Right forelimb (tissue), 1 donor: ENCODE data around the gene PARD3.

Experiments used
- DNase-seq: peaks from one replicate; pipeline ENCODE4 v3.0.0-alpha.2; 2018

Gene PARD3

DNA sequence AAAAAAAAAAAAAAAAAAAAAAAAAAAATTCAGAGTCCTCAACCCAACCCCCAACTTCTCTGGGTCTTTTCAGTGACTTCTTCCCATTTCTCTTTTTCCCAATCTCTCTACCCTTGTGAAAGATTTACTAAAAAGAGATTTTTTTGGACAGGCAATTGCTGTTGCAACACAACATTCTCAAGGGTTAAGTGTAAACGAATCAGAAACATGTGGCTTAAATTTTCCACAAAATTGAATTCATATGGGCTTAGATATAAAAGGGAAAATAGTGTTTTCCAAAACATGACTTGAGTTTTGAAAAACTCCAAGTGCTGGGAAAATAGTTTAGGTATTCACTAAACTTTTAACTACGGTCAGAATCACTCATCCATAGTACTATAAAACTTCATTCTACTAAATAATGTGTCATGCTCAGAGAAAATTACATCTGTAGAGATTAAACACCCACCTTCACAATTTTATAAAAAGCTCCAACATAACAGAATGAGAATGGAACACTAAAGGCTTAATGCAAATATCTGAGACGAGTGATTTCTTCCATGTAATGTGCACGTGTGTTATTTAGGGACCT, 643.1 kb downstream of the PARD3 start:
- DNase-seq, result no peak

DNA sequence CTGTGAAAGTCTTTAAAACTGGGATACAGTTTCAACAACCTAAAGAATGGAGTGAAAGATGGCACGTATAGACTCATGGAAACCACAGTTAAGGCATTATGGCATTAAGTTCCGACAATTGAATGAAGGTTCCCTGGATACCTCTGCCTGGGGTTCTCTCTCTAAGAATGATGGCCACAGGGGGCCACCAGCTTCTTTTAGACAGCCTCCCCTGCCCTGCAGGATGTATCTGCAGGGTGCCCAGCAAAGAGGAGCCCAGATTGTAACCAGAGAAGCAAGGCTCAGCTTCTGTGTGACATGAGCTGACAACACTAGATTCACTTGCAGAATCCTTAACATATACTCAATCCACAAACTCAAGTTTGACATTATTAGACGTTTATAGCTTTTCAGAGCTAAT, 645.4 kb downstream of the PARD3 start:
- no peak for DNase-seq

DNA sequence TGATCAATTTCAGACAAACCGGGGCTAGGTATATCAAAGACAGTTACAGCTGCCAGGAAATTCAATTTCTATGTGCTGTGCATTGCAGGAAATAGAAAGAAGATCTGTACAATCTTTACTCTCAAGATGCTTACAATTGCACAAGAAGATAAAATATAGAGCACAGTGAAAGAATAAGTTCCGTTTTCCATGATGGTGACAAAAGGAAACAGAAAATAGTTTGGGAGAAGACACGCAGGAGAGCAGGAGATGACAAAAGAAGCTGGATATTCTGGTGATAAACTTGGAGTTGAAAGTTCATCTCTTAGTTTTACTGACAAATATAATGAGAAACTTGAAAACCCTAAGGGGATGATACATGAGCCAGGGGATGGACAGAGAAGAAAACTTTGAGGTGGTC, 646.0 kb downstream of the PARD3 start:
- DNase-seq, result no peak

DNA sequence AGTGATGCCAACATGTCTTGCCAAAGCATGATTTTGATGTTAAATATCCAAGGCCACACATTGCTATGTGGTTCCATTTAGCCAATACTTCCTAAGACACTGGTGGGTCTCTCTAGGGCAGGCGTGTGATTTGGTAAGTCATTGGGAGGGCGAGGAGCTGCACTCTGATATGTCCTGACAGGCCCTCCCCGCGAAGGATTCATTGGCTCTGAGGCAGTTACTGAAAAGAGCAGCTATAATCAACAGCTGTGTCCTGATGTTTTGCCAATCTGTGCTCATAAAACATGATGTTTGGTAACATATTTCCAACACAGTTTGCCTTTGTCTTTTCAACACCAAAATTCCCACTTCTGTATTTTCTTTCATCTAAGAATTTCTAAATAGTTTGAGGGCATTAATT, 646.7 kb downstream of the PARD3 start:
- no peak for DNase-seq

DNA sequence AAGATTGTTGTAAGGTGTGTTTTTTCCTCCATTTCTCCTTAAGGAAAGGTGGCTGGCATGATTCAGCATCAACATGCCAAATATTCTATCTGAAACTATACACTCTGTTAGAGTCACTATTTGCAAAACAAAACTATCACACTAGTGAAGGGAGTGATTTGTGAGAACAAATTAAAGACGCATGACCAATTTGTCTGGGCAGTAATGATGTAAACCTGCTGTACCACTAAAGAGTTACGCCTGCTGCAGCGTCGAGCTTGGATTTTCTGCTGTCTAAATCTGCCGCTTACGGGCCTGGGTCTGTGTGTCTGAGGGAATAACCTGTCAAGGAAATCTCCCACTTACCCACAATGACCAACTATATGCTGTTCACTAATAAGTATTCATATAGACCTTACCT, 648.3 kb downstream of the PARD3 start:
- no peak for DNase-seq

DNA sequence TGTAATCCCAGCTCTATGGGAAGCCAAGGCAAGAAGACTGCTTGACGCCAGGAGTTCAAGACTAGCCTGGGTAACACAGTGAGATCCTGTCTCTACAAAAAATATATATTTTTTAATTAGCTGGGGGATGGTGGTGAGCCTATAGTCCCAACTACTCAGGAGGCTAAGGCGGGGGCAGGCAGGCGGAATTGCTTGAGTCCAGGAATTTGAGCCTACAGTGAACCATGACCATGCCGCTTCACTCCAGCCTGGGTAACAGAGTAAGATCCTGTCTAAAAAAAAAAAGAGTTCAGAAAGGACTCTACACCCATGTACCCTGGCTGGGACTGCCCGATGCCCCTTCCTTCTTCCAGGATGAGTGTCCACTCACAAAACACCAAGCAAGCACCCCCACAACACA, 648.7 kb downstream of the PARD3 start:
- no peak for DNase-seq

DNA sequence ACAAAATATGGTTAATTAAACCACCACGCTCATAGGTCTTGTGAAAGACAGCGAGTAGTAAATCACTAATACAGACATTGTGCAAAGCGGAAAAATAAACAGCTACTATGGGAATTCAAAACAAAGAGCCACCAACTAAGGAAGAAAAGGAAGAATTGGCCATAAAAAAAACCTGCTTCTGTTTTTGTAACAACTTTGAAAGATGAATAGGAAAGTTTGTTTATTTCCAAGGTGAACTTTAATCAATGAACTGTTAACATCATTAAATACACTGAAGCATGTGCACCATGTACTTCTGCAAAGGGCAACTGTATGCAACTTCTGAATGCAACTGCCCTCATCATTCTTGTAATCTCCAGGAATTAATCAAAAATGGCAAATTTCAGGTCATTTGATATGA, 651.1 kb downstream of the PARD3 start:
- DNase-seq, result no peak

DNA sequence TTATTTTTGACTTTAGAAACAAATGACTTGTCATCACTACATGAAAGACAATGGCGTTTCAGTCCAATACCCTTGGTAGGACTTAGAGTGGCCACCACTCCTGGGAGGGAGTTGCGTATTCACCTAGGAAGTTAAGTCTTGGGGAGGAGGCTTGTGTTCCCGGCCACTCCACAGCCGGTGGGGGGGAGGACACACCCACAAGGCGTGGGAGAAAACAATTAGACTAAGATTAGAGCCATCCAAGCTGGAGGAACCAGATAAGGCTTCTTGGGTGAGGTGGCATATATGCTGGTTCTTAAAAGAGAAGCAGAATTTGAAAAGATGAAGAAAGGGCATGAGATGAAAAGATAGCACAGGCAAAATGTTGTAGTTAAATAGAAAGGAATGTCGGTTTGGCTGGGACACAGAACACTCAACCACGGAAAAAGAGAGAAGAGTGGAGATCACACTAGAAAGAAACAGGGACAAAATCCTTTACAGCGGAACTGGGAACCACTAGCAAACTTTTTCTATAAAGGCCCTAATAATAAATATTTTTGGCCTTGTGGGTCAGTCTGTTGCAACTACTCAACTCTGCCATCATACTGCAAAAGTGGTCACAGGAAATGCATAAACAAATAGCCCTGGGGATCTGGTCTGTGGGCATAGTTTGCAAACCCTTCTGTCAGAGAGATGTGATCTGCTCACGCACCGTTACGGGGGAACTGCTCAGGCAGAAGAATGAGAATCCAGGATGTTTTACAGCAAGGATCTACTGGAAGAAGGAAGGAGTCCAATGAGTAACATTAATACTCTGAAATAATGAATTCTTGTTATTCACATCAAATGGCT, 651.8 kb downstream of the PARD3 start:
- no peak for DNase-seq

DNA sequence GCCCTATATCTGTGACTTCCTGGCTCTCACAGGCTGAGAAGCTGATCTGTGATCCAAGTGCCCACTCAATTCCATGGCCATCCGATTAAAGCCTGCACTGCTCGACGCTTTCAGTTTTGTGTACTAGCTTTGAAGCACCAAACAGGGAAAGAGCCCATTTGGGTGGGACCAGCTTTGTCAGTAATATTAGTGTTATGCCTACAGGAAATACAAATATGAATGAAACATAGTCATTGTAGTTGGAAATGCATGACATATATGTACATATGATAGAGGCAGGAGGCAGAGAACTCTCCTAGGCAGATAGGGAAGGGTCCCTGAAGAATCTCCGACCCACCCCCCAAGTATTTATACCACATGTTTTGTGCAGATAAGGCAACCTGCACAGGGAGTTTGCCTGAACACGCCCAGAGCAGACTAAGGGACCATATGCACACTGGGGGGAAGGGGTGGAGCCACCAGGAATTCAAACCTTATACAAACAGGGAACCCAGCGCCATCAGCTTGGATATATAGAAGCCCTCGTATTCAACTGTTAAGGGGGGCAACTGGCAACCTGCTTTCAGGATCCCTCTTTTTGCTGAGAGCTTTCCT, 653.2 kb downstream of the PARD3 start:
- DNase-seq, result no peak

DNA sequence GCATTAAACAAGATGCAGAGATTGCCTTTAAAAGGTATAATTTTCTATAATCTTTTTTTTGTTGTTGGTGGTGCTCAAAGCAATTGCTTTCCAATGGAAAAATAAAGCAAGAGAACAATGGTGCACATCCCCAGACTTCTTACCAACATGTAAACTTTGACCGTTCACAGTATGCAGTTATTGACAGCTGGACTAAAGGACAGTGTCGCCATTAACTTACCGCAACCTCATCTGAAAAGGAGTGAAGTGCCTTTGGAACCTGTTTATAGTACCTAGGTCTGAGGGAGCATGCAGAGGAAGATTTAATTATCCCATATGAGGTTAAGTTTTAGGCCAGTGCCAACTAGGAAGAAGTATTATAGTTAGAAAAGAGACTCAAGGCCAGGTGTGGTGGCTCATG, 654.5 kb downstream of the PARD3 start:
- no peak for DNase-seq

DNA sequence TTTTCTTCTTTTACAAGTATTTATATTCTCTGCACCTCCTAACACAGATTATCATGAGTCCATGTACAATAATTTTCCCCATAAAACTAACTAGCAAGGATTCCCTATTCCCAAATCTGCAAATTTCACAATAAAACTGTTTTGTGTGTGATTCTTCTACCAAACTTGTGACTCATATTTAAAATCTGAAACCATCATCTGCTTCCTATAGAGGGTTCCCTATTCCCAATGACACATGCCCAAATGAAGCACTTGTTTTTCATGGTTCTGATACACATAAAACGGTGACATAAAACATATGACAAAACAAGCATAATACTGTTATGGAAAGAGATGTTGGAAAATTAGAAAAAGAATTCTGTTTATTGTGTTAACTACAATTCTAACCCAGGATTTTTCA, 657.6 kb downstream of the PARD3 start:
- no peak for DNase-seq

DNA sequence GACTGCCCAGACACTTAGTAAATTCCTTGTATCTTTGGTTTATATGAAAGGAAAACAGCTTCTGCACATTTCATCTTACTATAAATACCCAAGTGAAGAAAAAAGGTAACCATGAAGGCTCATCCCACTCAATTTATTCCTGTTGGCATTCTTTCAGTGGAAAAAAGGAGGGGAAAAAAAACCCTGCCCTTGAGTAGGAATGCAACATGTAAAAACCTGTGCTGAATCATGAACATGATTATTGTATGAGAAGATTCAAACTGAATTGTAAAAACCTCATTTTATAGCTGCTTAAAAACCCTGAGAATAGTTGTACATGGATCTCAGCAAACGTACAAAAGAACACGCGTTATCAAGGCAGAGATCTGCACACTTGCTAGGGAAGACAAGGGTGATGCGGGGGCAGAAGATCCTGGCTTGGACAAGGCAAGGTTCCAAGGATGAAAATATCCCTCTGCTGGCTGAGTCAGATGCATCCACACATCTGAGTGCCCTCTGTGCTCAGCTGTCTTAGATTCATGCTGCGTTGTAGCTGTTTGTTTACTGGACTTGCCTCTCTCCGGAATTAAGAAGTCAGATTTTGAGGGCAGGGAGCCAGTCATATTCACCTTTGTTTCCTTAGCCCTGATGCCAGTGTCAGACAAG, 658.2 kb downstream of the PARD3 start:
- no peak for DNase-seq

DNA sequence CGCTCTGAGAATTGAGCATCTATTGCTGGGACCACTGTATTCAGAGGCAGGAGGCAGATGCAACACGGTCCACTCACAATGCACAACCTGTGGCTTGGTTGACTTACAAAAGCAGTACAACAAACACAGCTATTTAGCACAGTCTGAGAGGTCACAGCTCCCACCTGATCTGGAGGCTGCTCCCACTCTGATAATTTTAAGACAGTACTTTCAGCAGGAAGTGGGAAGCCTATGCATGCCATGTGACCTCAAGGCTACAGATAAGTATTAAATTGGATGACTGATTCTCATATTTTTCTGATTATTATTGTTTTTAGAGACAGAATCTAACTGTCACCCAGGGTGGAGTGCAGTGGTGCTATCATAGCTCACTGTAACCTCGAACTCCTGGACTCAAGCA, 659.3 kb downstream of the PARD3 start:
- no peak for DNase-seq

DNA sequence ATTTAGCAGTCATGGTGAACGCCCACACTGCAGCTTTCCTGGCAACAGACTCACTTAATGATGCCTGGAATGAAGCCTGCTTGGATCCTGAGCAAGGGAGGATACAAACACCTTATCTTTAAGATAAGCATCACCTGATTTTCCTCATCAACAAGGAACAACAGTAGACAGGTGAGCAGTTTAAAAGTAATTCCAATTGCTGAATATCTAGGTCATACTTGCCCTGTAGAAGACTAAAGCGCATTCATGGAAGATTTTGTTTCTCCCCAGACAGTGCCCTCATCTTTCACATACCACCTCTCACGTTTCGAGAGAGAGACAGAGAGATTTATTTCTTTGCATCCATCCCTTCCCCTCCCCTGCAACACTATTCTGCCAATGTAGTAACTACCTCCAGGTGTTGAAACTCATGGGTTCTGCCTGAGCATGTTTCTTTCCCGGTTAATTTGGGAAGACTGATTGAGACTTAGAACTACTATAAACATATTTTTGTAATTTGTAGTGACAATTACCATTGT, 660.7 kb downstream of the PARD3 start:
- DNase-seq, result no peak

DNA sequence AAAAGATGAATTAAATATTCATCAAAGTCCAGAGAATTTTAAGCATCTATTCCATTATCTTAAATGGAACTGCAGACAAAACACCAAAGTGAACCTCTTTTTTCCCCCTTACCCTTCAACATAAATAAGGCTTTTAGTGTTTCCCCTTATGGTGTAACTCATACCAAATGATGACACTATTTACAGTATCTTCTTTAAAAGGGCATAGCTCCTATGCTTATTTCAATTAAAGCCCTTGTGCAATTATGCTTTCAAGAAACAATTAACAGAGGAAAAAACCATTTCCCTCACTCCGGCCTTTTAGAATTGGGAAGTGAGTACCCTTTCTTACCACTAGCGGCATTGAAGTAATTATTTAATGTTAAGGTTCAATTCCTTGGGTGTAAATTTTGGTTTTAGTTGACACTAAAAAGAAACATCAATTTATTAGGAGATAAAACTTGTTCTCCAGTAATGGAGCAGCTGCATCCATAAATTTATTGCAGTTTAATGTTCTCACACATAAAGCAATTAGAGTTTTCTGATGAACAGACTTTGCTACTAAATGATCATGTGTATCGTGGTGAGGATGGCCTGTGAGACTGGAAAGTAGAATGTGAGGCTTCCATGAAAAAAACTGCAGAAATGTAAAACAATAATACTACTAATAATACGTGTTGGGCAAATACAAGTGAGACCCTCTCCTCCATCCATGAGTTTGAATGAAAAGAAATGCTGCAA, 661.3 kb downstream of the PARD3 start:
- no peak for DNase-seq

DNA sequence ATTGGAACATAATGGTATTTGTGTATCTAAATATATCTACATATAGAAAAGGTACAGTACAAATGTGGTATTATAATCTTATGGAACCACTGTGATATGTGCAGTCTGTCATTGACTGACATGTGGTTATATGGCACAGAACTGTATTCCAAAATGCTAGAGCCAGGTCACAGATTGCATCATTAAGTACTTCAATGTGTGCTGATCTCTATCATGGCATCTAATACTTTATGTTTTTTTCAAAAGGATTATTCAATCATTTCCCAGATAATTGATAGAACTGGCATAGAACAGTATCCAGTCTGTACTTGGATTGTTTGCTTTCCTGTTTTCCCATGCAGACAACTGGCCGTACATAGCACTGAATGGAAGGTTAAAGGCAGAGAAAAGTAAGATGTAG, 662.7 kb downstream of the PARD3 start:
- no peak for DNase-seq

DNA sequence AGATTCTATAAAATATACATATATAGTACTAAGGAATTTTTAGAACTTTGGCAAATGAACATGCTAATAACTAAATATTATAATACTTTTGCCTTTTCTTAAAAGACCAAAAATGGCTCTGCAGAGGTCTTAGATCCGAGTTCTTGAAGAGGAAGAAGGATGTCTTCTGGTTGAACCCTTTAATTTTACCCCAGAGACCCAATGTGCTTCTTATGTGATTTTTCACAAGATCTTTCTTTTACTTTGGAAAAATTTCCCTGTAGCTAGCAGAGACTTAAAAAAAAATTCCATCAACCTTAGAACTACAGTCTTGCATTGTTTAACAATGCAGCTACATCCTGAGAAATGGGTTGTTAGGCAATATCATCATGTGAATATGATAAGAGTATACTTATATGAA, 663.2 kb downstream of the PARD3 start:
- DNase-seq, result no peak

DNA sequence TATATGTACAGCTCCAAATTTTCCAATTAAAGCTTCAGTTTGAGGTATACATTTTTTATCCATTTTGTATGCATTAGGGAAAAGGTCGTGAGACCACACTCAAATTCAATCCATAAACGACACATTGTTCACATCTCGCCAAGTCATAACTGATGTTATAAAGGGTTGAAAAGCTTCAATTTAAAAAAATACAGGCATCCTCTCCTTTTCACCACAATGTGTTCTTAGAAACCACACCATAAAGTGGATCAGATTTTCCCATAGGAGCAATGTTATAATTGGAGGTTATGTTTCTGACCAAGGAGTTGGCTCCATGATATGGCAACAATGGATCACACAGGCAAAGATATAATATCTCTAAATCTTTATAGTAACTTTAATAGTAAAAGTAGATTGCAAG, 663.6 kb downstream of the PARD3 start:
- DNase-seq, result no peak

DNA sequence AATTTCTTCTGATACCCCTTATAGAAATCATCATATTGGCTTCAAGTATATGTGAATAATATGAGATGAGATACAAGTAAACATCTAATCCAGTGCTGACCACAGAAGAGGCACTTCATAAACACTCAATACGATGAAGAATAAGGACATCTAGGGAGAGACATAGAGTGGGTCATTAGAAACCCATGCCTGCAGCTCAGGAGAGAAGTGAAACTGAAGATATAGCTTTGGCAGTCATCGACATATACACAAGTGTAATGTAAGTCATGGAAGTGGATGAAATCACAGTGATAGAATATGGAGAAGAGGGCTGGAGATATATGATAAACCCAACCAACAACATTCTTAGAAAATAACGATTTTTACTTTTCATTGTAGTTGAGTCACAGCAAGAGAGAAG, 665.0 kb downstream of the PARD3 start:
- no peak for DNase-seq

DNA sequence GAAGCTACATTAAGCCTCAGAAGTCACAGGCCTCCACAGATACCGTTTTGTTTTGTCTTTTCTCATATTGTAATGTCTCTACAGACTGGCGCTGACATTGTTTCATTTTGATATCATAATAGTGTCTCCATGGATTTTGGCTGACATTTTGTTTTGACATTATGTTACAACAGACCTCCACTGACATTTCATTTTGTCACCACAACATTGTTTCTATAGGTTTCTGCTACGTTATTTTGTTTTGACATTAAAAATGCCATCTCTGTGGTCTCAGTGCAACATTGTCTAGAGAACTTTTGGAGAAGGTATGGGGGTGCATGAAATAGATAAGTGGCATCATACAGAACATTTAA, 666.8 kb downstream of the PARD3 start:
- no peak for DNase-seq

DNA sequence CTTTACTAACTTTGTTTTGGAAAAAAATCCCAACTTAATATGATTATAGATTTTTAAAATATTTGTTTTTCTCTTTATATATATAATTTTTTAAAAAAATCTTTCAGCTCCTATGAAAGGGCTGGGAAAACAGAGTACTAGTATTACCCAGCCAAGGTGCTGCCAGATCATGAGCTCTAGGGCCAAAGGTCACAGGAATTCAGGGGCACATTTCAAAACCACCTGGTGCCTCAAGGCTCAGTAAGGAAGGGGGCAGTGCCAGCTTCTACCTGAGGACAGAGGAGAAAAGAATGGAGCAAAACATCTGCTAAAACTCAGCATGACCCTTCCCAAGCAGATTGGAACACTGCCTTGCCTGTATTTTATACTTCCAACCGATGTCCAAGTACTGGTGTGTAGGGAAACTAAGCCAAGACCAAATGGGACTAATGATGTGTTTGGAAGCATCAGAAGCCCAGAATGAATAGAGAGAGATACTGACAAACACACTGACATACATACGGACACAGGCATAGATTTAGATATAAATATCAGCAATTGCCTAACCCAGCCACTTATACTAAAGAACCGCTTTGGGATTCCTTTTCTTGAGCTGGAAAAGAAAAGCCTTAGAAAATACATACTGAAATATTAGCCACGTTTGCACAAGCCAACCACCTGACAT, 667.3 kb downstream of the PARD3 start:
- no peak for DNase-seq

DNA sequence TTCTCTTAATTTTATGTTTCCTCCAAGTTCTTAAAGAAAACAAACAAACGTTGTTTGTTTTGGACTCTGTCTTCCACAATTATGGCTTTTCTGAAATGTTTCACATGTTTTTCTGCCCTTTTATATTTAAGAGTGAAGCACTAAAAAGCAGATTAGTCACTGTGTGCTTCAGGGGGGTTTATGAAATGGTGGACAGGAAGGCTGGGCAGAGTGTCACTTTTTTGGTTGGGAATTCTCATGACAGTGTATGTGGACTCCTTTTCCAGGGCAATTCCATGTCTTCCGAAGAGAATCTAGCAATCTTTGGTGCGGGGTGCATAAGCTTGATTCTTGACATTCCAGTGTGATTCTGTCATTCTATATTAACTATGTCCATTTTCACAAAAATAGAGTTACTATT, 669.4 kb downstream of the PARD3 start:
- no peak for DNase-seq

DNA sequence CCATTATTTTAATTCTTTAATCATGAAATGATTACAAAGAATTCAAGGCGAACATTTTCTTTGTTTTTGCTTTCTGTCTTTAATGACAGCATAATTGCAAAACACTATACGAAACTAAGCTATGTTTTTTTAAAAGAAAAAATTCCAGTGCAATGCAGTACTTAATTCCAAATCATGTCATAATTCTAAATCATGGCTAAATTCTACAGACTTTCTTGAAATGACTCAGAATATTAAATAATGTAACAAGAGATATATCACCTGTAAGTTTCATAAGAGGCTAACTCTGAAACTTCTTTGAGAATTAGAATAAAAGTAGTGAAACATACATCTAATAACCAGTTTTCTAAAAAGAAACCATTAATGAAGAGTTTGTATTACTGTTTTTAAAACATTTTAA, 671.6 kb downstream of the PARD3 start:
- DNase-seq, result no peak
